Neuronal stem cell (in vitro differentiated cells): ENCODE results near the gene ANKEF1. TPM values are rescaled to one million over a fixed set of nuclear protein-coding genes. Genes with fewer than 3 reads are reported as not detected.

Source experiments
- DNase-seq: peaks from one replicate; pipeline ENCODE4 v3.0.0-alpha.2; 2013; ENCODE audit warnings: low spot score
- H2AFZ ChIP-seq: one replicate; pipeline ENCODE4 v1.6.1; 2013; ENCODE audit warnings: mild to moderate bottlenecking, low read length, inconsistent platforms
- H2AK5ac ChIP-seq: 2 replicates; pipeline ENCODE4 v1.6.1; 2013; ENCODE audit warnings: low read depth, mild to moderate bottlenecking, inconsistent platforms, low read length, moderate library complexity, mixed read lengths
- H2BK120ac ChIP-seq: 2 replicates; pipeline ENCODE4 v1.6.1; 2013; ENCODE audit warnings: low read depth, mild to moderate bottlenecking, inconsistent platforms, low read length, moderate library complexity, mixed read lengths
- H2BK12ac ChIP-seq: one replicate; pipeline ENCODE4 v1.6.1; 2013; ENCODE audit warnings: low read length, inconsistent platforms
- H2BK15ac ChIP-seq: 2 replicates; pipeline ENCODE4 v1.6.1; 2013; ENCODE audit warnings: mild to moderate bottlenecking, low read length, inconsistent platforms, mixed read lengths
- H2BK5ac ChIP-seq: one replicate; pipeline ENCODE4 v1.6.1; 2013; ENCODE audit warnings: inconsistent platforms, mild to moderate bottlenecking, low read length, moderate library complexity
- H3K14ac ChIP-seq: one replicate; pipeline ENCODE4 v1.6.1; 2013; ENCODE audit warnings: low read length, inconsistent platforms
- H3K18ac ChIP-seq: 2 replicates; pipeline ENCODE4 v1.6.1; 2013; ENCODE audit warnings: low read length, inconsistent platforms
- H3K23ac ChIP-seq: 2 replicates; pipeline ENCODE4 v1.6.1; 2013; ENCODE audit warnings: low read depth, mild to moderate bottlenecking, mixed read lengths, low read length, inconsistent platforms; ENCODE audit not compliant: poor library complexity
- H3K27ac ChIP-seq: replicated peaks from 3 replicates; pipeline ENCODE4 v1.5.1; 2013; ENCODE audit warnings: low read length, inconsistent platforms
- H3K27me3 ChIP-seq, 3 experiments: 2 replicates each; pipeline ENCODE4 v1.6.1; 2013; ENCODE audit warnings: low read length in 3 of 3, mild to moderate bottlenecking in 2 of 3, inconsistent platforms in 1 of 3, low read depth in 1 of 3, mixed read lengths in 1 of 3, moderate library complexity in 1 of 3; ENCODE audit not compliant: control insufficient read depth in 3 of 3, insufficient read depth in 3 of 3
- H3K36me3 ChIP-seq, 2 donors: replicated peaks in 1 of 2; 2 replicates each; pipeline ENCODE4 v1.6.1; 2013; ENCODE audit warnings: low read length in 2 of 2; ENCODE audit not compliant: control insufficient read depth in 2 of 2, insufficient read depth in 2 of 2
- H3K4ac ChIP-seq: 2 replicates; pipeline ENCODE4 v1.6.1; 2013; ENCODE audit warnings: inconsistent platforms, mild to moderate bottlenecking, low read length, moderate library complexity
- H3K4me1 ChIP-seq, 2 donors: 1 replicate in 1 of 2; 2 replicates in 1 of 2; pipeline ENCODE4 v1.6.1; 2013; ENCODE audit warnings: low read length in 2 of 2, low read depth in 1 of 2; ENCODE audit not compliant: control insufficient read depth in 2 of 2, insufficient read depth in 1 of 2
- H3K4me2 ChIP-seq: one replicate; pipeline ENCODE4 v1.6.1; 2013; ENCODE audit warnings: mild to moderate bottlenecking, low read length, inconsistent platforms; ENCODE audit not compliant: insufficient read depth, poor library complexity, severe bottlenecking
- H3K4me3 ChIP-seq, 2 donors: 2 replicates each; pipeline ENCODE4 v1.5.1; 2013; ENCODE audit warnings: low read length in 2 of 2, mild to moderate bottlenecking in 2 of 2, inconsistent platforms in 1 of 2, moderate library complexity in 1 of 2
- H3K79me1 ChIP-seq: one replicate; pipeline ENCODE4 v1.6.1; 2013; ENCODE audit warnings: low read depth, mild to moderate bottlenecking, inconsistent platforms, low read length, moderate library complexity
- H3K9ac ChIP-seq: one replicate; pipeline ENCODE4 v1.6.1; 2013; ENCODE audit warnings: mild to moderate bottlenecking, low read depth, low read length, inconsistent platforms; ENCODE audit not compliant: poor library complexity
- H3K9me3 ChIP-seq, 2 donors: replicated peaks in 1 of 2; 2 replicates each; pipeline versions ENCODE3 to v1.6.1; 2013; ENCODE audit warnings: low read length in 2 of 2, mild to moderate bottlenecking in 2 of 2, inconsistent platforms in 1 of 2, low read depth in 1 of 2, mixed read lengths in 1 of 2, moderate library complexity in 1 of 2; ENCODE audit not compliant: control insufficient read depth in 2 of 2, insufficient read depth in 1 of 2
- H4K8ac ChIP-seq: one replicate; pipeline ENCODE4 v1.6.1; 2013; ENCODE audit warnings: low read depth, mild to moderate bottlenecking, inconsistent platforms, low read length, moderate library complexity
- H4K91ac ChIP-seq: one replicate; pipeline ENCODE4 v1.6.1; 2013; ENCODE audit warnings: low read length, low read depth, mild to moderate bottlenecking, inconsistent platforms; ENCODE audit not compliant: poor library complexity
- small RNA-seq: library from polyadenylated mRNA; stranded (forward); fragments of <200 nt; extraction: miRNeasy Mini kit (QIAGEN cat#:217004); gene quantifications from one replicate; pipeline ENCODE3, GENCODE V24; 2013; ENCODE audit not compliant: insufficient read depth

The ANKEF1 gene

DNA sequence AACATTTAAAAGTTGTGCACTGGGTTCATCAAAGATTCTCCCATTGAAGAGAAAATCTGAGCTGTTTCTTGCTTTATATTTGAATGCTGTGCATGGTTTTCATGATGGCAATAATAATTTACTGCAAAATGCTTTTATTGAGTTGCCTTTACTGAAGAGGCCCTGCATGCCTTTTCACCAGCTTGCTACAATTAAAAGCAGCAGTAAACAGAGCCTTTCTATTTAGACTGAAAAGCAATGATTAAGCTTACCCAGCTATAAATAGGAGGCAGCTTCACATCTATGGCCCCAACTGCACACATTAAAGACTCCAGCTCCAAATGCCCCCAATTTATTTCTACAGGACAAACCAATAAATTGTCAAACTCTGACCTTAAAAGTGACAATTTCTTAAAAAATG lies 70.3 kb downstream of the ANKEF1 start:
- no peak overlapping the region for H2BK5ac ChIP-seq
- no peak overlapping the region for H4K91ac ChIP-seq
- H3K4me1 ChIP-seq, result peaks cover 0 to 3% of the 10 kb centered on the region in 2 donors
- no peak overlapping the region for H3K18ac ChIP-seq
- H3K27me3 ChIP-seq, result no peaks in the 10 kb centered on the region
- no peak overlapping the region for H3K23ac ChIP-seq
- H3K14ac ChIP-seq, result no peak overlapping the region
- H3K4me2 ChIP-seq, result no peak overlapping the region
- DNase-seq, result no peak
- H2BK12ac ChIP-seq, result no peak overlapping the region
- no peaks in the 10 kb centered on the region for H3K36me3 ChIP-seq
- no peak overlapping the region for H3K9ac ChIP-seq
- no peak overlapping the region for H2AK5ac ChIP-seq
- no peak overlapping the region for H3K4ac ChIP-seq
- no peak overlapping the region for H2BK120ac ChIP-seq
- no peak overlapping the region for H2BK15ac ChIP-seq
- no peak overlapping the region for H4K8ac ChIP-seq
- no peaks in the 10 kb centered on the region for H3K79me1 ChIP-seq
- no peak overlapping the region for H3K27ac ChIP-seq
- no peak overlapping the region for H2AFZ ChIP-seq
- no peaks in the 10 kb centered on the region for H3K9me3 ChIP-seq
- H3K4me3 ChIP-seq, result no peak overlapping the region

Small RNA genes within 50 kb of the gene (small RNA-seq; reads per million reads assigned to genes)
- gene RF00017, result not detected
